Stimulated activated effector memory CD8-positive, alpha-beta T cell treated with anti-CD3 and anti-CD28 coated beads, Interleukin-12 subunit alpha, Interleukin-12 subunit beta, amount 100 ng/mL, for 72 hours (primary cell): ENCODE data around the gene RANBP1.

Source experiments
- ATAC-seq: fragments of 150-1000 bp; cut with Tn5 transposase; 2 replicates; pipeline ENCODE4 v1.10.0; 2021
- DNase-seq, 2 donors: peaks; one replicate each; pipeline ENCODE4 v3.0.0; 2021 to 2022; ENCODE audit warnings: low spot score in 2 of 2
- H3K27ac Mint-ChIP-seq: one replicate; pipeline ENCODE4 v1.8.0; 2022; ENCODE audit warnings: mild to moderate bottlenecking, mixed read lengths
- H3K36me3 Mint-ChIP-seq: one replicate; pipeline ENCODE4 v1.8.0; 2022; ENCODE audit warnings: mild to moderate bottlenecking, mixed read lengths
- H3K4me1 Mint-ChIP-seq: one replicate; pipeline ENCODE4 v1.8.0; 2022; ENCODE audit warnings: mixed read lengths
- H3K4me3 Mint-ChIP-seq: one replicate; pipeline ENCODE4 v1.8.0; 2022; ENCODE audit warnings: mild to moderate bottlenecking, mixed read lengths
- H3K9me3 Mint-ChIP-seq: one replicate; pipeline ENCODE4 v1.8.0; 2022; ENCODE audit warnings: mixed read lengths

The RANBP1 gene

DNA sequence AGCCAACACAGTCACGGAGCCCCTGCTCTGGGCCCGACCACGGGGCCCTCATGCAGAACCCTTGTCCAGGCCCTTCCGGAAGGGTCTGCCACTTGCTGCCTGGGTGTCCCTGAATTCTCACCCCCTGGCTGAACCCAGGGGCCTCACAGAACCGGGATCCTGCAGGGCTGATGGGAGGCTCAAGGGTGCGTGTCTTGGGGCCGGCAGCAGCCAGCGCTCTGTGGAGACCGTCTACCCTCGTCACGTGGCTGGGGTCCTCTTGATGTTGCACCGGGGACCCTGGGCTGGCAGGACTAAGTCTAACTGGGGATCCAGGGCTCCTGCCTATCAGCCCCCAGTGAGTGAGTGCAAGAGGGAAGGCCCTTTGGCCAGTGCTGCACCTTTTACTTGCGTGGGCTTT, 54.3 kb downstream of the RANBP1 start:
- no peak overlapping the region for H3K4me3 Mint-ChIP-seq
- DNase-seq, result no peak
- no peak overlapping the region for H3K27ac Mint-ChIP-seq
- H3K9me3 Mint-ChIP-seq, result no peaks in the 10 kb centered on the region
- no peak for ATAC-seq
- no peaks in the 10 kb centered on the region for H3K4me1 Mint-ChIP-seq
- H3K36me3 Mint-ChIP-seq, result no peaks in the 10 kb centered on the region

DNA sequence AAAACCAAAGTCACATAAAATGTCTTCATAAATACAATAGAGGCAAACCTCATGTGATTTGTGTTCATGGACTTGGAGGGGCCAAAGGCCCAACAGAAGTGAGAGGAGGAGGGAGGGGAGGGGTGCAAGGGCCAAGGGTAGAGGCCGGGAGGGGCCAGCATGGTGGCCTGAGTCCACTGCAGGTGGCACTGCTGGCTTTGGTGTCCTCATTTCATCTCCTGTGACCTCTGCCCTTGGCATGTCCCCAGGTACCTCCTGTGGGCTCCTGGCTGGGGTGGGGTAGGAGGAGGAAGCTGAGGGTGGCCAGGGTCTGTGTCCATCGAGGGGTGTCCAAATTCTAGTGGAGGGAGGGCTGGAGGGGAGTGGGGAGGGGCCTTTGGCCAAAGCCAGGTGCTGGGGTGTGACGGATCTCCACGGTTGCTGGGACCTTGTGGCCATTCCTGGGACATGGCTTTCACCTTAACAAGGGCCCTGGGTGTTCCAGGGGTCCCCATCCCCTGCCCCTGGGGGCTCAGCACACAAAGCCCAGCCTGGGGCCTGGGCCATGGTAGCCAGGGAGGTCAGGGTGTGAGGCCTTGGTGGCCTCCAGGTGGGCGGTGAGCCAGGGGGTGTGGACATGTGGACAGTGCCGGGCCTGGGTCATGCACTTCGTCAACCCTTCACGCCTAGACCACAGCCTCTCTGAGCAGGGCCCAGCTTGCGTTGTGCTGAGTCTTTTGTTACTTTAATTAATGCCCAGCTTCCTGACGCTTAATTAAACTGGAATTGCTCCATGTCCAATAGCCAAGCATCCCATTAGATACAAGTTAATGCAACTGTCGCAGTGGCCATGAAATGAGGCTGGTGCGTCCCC, 55.6 kb downstream of the RANBP1 start:
- DNase-seq, result no peak
- no peaks in the 10 kb centered on the region for H3K4me1 Mint-ChIP-seq
- no peak overlapping the region for H3K4me3 Mint-ChIP-seq
- H3K27ac Mint-ChIP-seq, result no peak overlapping the region
- no peaks in the 10 kb centered on the region for H3K9me3 Mint-ChIP-seq
- ATAC-seq, result no peak
- no peaks in the 10 kb centered on the region for H3K36me3 Mint-ChIP-seq

DNA sequence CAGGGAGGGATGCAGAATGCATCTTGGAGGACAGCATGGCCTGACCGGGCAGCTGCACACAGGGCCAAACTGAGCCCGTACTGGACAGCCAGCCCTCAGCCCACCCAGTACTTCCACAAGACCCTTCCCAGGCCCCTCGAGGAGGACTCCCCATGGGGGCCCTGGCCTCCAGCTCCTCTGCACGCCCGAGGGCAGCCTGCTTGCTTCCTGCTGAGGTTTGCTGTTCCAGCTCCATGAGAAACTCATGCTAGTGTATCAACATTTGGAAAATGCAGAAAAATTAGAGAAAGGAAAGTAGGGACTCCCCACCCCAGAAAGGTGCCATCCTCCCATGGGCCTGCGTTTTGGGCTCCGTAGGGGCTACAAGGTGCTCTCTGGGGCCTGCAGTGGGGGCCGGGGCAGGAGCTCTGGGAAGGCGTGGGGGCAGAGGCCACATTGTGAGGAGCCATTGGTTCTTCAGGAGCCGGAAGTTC, 56.3 kb downstream of the RANBP1 start:
- Mint-ChIP-seq H3K4me3 (no peak overlapping the region), H3K36me3 (no peaks in the 10 kb centered on the region), H3K4me1 (no peaks in the 10 kb centered on the region), H3K9me3 (no peaks in the 10 kb centered on the region), H3K27ac (no peak overlapping the region)
- DNase-seq (no peak), ATAC-seq (no peak)

DNA sequence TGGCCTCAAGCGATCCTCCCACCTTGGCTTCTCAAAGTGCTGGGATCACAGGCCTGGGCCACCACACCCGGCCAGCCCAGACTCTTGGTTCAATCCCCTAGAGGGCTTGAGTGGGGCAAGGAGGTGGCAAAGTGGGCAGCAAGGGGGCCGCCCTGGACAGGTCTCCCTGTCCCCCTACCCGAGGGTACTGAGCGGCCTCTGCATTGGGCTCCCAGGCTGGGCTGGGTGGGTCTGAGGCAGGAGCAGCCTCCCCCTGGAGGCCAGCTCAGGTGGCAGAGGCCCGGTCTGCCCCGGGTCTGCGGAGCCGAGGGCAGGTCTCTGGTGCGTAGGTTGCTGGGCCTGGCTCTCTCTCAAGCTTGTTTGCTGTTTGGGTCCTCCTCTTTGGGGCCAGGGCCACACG, 57.3 kb downstream of the RANBP1 start:
- Mint-ChIP-seq H3K4me3 (no peak overlapping the region), H3K36me3 (no peaks in the 10 kb centered on the region), H3K9me3 (no peaks in the 10 kb centered on the region), H3K4me1 (no peaks in the 10 kb centered on the region), H3K27ac (no peak overlapping the region)
- DNase-seq (no peak), ATAC-seq (no peak)

DNA sequence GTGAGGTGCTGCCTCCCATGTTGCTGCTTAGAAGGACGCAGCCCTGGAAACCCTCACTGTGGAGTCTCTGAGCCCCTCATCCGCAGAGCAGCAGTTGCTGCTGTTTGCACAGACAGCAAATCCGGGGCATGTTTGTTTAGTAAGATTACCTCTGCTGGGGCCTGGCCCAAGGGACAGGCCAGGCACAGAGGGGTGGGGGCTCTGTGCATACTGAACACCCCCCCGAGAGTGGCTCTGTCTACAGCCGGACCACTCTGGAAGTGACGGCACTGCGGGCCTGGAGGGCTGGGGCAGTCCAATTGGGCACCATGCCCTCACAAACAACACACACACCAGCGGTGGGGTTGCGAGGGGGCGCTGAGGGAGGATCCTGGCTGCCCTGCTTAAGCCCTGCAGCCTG, 57.9 kb downstream of the RANBP1 start:
- no peak for ATAC-seq
- Mint-ChIP-seq H3K36me3 (no peaks in the 10 kb centered on the region), H3K4me1 (no peaks in the 10 kb centered on the region), H3K9me3 (no peaks in the 10 kb centered on the region), H3K4me3 (no peak overlapping the region), H3K27ac (no peak overlapping the region)
- no peak for DNase-seq

DNA sequence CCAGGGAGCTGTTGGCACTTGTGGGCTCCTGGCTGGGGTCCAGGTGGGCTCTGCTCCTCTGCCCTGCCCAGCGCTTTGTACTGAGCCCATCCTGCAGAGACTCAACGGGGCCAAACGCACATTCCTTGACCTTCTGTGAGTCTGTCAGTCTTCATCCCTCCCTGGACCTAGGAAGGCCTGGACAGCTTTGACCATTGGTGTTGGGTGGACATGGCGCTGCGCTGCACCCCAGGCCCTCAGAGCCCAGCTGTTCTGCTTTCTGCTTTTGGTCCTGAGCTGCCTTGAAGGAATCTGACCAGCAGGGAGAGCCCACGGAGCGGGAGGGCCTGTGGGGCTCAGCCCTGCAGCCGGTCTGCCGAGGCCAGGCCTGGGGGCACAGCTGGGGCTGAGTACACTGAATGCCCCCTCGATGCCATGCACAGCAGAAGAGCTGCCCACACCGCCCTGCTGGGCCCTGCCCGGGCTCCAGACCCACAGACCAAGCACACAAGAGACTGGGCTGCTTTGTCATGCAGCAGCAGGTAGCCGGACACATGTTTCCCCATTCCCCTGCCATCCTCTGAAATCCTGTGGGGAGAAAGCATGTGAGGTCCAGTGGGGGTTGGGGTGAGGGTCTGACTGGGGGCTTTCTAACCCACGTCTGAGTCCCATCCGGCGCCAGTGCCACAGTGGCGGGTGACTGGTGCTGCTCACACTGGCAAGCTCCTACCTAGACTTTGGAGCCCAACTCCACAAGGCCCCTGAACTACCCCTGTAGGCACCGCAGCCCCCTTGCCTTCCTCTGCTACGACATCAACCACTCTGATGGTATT, 59.1 kb downstream of the RANBP1 start:
- ATAC-seq (no peak), DNase-seq (no peak)
- no peak overlapping the region for H3K4me3 Mint-ChIP-seq
- H3K4me1 Mint-ChIP-seq, result no peaks in the 10 kb centered on the region
- H3K9me3 Mint-ChIP-seq, result no peaks in the 10 kb centered on the region
- no peaks in the 10 kb centered on the region for H3K36me3 Mint-ChIP-seq
- no peak overlapping the region for H3K27ac Mint-ChIP-seq

DNA sequence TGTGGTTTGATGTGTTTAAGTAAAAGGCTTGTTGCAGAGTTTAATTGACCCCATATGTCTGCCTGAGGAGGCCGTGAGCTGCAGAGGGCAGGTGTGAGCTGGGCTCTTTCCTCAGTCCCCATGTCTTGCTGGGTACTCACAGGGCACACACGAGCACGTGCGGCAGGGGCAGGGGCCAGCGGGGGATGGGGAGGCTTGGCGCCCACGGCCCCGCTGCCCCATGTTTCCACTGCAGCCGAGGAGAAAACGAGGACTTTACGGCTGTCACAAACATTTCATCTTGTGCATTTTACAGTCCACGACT, 59.6 kb downstream of the RANBP1 start:
- Mint-ChIP-seq H3K36me3 (no peaks in the 10 kb centered on the region), H3K9me3 (no peaks in the 10 kb centered on the region), H3K4me3 (no peak overlapping the region), H3K4me1 (no peaks in the 10 kb centered on the region), H3K27ac (no peak overlapping the region)
- no peak for DNase-seq
- no peak for ATAC-seq

DNA sequence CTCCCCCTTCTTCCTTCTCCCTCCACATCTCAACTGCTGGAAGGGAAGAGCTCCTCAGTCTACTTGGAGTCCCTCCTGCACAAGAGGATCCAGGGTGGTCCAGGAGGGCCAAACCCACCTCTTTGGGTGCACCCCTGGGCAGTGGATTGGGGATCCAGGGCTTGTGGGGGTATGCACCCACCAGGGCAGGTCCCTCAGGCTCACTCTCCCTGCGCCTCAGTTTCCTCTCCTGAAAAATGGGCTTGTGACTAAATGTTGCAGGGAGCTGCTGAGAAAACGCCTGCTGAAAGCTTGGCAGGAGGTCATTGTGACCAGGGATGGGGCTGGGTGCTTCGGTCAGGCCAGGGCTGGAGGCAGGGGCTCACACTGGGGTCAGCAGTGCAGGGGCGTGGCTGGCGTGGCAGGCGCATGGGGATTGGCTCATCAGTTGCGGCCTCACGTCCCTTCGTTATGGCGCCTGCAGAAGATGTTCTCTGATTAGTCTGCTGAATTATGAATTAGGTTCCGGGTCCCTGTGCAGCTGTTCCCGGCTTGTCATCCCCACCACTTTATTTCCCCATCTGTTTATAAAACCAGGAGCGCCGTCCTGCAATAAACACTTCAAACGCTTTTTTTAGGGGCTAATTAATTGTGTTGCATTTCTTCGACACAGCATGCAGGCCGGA, 60.6 kb downstream of the RANBP1 start:
- ATAC-seq, result no peak
- no peak for DNase-seq
- Mint-ChIP-seq H3K4me3 (no peak overlapping the region), H3K4me1 (no peaks in the 10 kb centered on the region), H3K36me3 (no peaks in the 10 kb centered on the region), H3K27ac (no peak overlapping the region), H3K9me3 (no peaks in the 10 kb centered on the region)
